ENCODE results near the gene ARHGAP40.

ARHGAP40 gene

GRCh38 chr20:38692436-38693411 is 91.1 kb downstream of the ARHGAP40 start:
- peak; percentile 73 for DNase-seq

DNA sequence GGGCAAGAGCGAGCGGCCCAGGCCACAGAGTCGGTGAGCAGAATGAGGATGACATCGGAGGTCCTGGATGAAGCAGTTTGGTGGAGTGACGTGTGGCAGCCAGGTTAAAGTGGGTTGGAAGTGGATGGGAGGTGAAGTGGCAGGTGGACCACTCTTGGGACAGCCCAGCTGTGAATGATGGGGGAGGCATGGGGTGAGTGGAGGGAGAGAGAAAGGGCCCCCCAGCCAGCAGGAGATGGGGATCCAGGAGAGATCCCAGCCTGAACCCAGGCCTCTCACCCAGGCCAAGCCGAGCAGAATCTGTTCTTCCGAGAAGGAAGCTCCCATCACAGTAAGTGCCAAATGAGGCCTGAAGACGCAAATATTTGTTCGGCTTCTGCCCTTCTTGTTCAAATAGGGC is 95.7 kb downstream of the ARHGAP40 start:
- DNase-seq: no peak

- DNase-seq: no peak
Measured at GRCh38 chr20:38698541-38698940, 96.9 kb downstream of the ARHGAP40 start.

DNA sequence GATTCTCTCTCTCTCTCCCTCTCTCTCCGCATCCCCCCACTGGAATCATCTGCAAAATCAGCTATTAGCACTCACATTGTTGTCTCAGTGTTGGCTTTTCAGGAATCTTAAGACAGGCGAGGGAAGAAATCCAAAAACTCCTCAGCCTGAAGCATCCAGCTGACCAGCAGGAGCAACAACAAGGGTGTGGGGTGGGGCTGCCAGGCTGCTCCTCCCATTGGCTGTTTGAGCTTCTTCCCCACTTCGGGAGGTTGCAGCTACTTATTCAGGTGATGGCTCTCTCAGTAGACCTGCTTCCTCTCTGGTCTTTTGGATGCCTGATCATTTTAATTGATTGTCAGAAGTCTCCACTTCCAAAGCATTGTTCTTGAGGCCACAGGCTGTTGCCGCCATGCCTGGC is 98.5 kb downstream of the ARHGAP40 start:
- no peak for DNase-seq
